SK-N-SH (cell line): ENCODE data around the gene TK2. TPM values are rescaled to one million over a fixed set of nuclear protein-coding genes. Genes with fewer than 3 reads are reported as not detected.

ENCODE experiments used
- CTCF ChIA-PET: fragments of 300-600, 350-600 bp; formaldehyde crosslinking; extraction: SDS; loops from one replicate; lab custom pipeline; 2021; lab: Yijun Ruan, JAX
- POLR2A ChIA-PET: fragments of 350-600 bp; sonication (Branson Sonifier 250); formaldehyde crosslinking; extraction: SDS; loops from one replicate; lab custom pipeline; 2020; ENCODE audit warnings: antibody characterized with exemption, inconsistent platforms; lab: Yijun Ruan, JAX
- DNase-seq: peaks from one replicate; pipeline ENCODE4 v3.0.0; 2012
- H2AFZ ChIP-seq: fragments of 200-600 bp; sonication (generic); 2 replicates; pipeline ENCODE4 v1.8.1; 2016; ENCODE audit warnings: antibody characterized with exemption, mild to moderate bottlenecking, low read depth
- H3F3A ChIP-seq: fragments of 200-600 bp; sonication (generic); replicated peaks from 2 replicates; pipeline ENCODE3; 2016; ENCODE audit warnings: antibody characterized with exemption, mild to moderate bottlenecking; ENCODE audit not compliant: insufficient read depth
- H3K27ac ChIP-seq, 2 experiments: fragments of 200-500 bp in 1 of 2; fragments of 200-600 bp in 1 of 2; sonication (Bioruptor generic) in 1 of 2; sonication (generic), shearing (Covaris generic) in 1 of 2; 2 replicates each; pipeline versions ENCODE4 v1.5.1 to v1.6.1; 2014 to 2016; ENCODE audit warnings: low read depth in 2 of 2, inconsistent platforms in 1 of 2, low read length in 1 of 2, mild to moderate bottlenecking in 1 of 2, mixed read lengths in 1 of 2
- H3K27me3 ChIP-seq: fragments of 200-600 bp; sonication (generic), shearing (Covaris generic); 2 replicates; pipeline ENCODE4 v1.6.1; 2016; ENCODE audit warnings: mixed run types; ENCODE audit not compliant: insufficient read depth
- H3K36me3 ChIP-seq, 2 experiments: fragments of 200-500 bp in 1 of 2; fragments of 200-600 bp in 1 of 2; sonication (Bioruptor generic) in 1 of 2; sonication (generic) in 1 of 2; replicated peaks in 1 of 2; 2 replicates each; pipeline versions ENCODE3 to v1.5.1; 2014 to 2016; ENCODE audit warnings: low read length in 1 of 2, mild to moderate bottlenecking in 1 of 2; ENCODE audit not compliant: insufficient read depth in 2 of 2, control insufficient read depth in 1 of 2
- H3K4me1 ChIP-seq, 2 experiments: fragments of 200-500 bp in 1 of 2; fragments of 200-600 bp in 1 of 2; sonication (Bioruptor generic) in 1 of 2; sonication (generic), shearing (Covaris generic) in 1 of 2; 2 replicates each; pipeline versions ENCODE4 v1.5.1 to v1.6.1; 2014 to 2016; ENCODE audit warnings: low read depth in 1 of 2, low read length in 1 of 2, mixed run types in 1 of 2; ENCODE audit not compliant: insufficient read depth in 2 of 2, control insufficient read depth in 1 of 2
- H3K4me2 ChIP-seq: fragments of 200-600 bp; sonication (generic), shearing (Covaris generic); 2 replicates; pipeline ENCODE4 v1.6.1; 2017; ENCODE audit warnings: mixed run types
- H3K4me3 ChIP-seq, 2 experiments: fragments of 200-500 bp in 1 of 2; fragments of 200-600 bp in 1 of 2; sonication (Bioruptor generic) in 1 of 2; sonication (generic), shearing (Covaris generic) in 1 of 2; 2 replicates each; pipeline versions ENCODE4 v1.5.1 to v1.8.1; 2014 to 2016; ENCODE audit warnings: low read depth in 2 of 2, inconsistent platforms in 1 of 2, low read length in 1 of 2, mild to moderate bottlenecking in 1 of 2, mixed read lengths in 1 of 2, moderate library complexity in 1 of 2
- H3K79me2 ChIP-seq: fragments of 200-600 bp; sonication (generic); 2 replicates; pipeline ENCODE4 v1.8.1; 2017; ENCODE audit warnings: mild to moderate bottlenecking; ENCODE audit not compliant: insufficient read depth
- H3K9ac ChIP-seq: fragments of 200-600 bp; sonication (generic); 2 replicates; pipeline ENCODE4 v1.6.1; 2017; ENCODE audit warnings: mixed run types
- H3K9me2 ChIP-seq: fragments of 200-600 bp; sonication (generic); 2 replicates; pipeline ENCODE4 v1.6.1; 2017; ENCODE audit warnings: mixed run types
- H3K9me3 ChIP-seq: fragments of 200-600 bp; sonication (generic); 2 replicates; pipeline ENCODE4 v1.6.1; 2017; ENCODE audit warnings: mixed run types, mild to moderate bottlenecking, moderate library complexity
- H4K20me1 ChIP-seq: fragments of 200-600 bp; sonication (generic); 2 replicates; pipeline ENCODE4 v1.6.1; 2017; ENCODE audit warnings: mild to moderate bottlenecking, mixed run types; ENCODE audit not compliant: insufficient read depth
- CTCF ChIP-seq: fragments of 200-600 bp; sonication (generic); IDR thresholded peaks from 2 replicates; pipeline ENCODE4 v1.6.1; 2017; ENCODE audit warnings: antibody characterized with exemption, mild to moderate bottlenecking, moderate library complexity
- ELF1 ChIP-seq: IDR thresholded peaks from 2 replicates; pipeline ENCODE4 v1.4.0; 2012
- FOXJ3 ChIP-seq: sonication (generic); formaldehyde crosslinking; IDR thresholded peaks from 2 replicates; pipeline ENCODE4 v1.5.1; 2020; ENCODE audit warnings: mild to moderate bottlenecking, missing genetic modification reagents
- FOXM1 ChIP-seq: IDR thresholded peaks from 2 replicates; pipeline ENCODE4 v1.4.0; 2012; ENCODE audit warnings: low read depth, mild to moderate bottlenecking
- JUND ChIP-seq: IDR thresholded peaks from 2 replicates; pipeline ENCODE4 v1.4.0; 2012
- MAX ChIP-seq: IDR thresholded peaks from 2 replicates; pipeline ENCODE4 v1.4.0; 2012; ENCODE audit warnings: low read depth
- MXI1 ChIP-seq: IDR thresholded peaks from 2 replicates; pipeline ENCODE4 v1.6.1; 2012; ENCODE audit warnings: mild to moderate bottlenecking, low read depth, low read length, improper control_type of control experiment
- NRF1 ChIP-seq: IDR thresholded peaks from 2 replicates; pipeline ENCODE4 v1.6.1; 2012; ENCODE audit warnings: low read depth, mild to moderate bottlenecking, low read length
- REST ChIP-seq: IDR thresholded peaks from 2 replicates; pipeline ENCODE4 v1.6.1; 2012; ENCODE audit warnings: mild to moderate bottlenecking, low read depth, low read length, moderate library complexity
- RFX5 ChIP-seq: IDR thresholded peaks from 2 replicates; pipeline ENCODE4 v1.6.1; 2012; ENCODE audit warnings: mild to moderate bottlenecking, improper control_type of control experiment, low read length
- RXRA ChIP-seq: IDR thresholded peaks from 2 replicates; pipeline ENCODE4 v1.4.0; 2012; ENCODE audit warnings: low read depth, mild to moderate bottlenecking, borderline replicate concordance
- TCF12 ChIP-seq: IDR thresholded peaks from 2 replicates; pipeline ENCODE4 v1.4.0; 2012
- TEAD4 ChIP-seq: IDR thresholded peaks from 2 replicates; pipeline ENCODE4 v1.4.0; 2012; ENCODE audit warnings: mild to moderate bottlenecking, borderline replicate concordance; ENCODE audit not compliant: insufficient read depth
- USF1 ChIP-seq: IDR thresholded peaks from 2 replicates; pipeline ENCODE4 v1.4.0; 2012; ENCODE audit warnings: low read depth, borderline replicate concordance
- WGBS: methylation state at CpG from one replicate; pipeline ENCODE4 v1.1.6; 2017; ENCODE audit warnings: low lambda C conversion rate; 5-methylcytosine and 5-hydroxymethylcytosine counted together
- polyA plus RNA-seq, 3 experiments: library from polyadenylated mRNA; depleted of rRNA; stranded (reverse); fragments of >200 nt; gene quantifications; 2 replicates each; pipeline ENCODE4 v1.2.3, GENCODE V29; 2012

Gene TK2
- polyA plus RNA-seq, 1 of the 3 experiments (the other 2 are of a cell fraction) = 25.2 TPM

- TF ChIP-seq REST (peak; percentile 64; the same call in 1 of the 2 replicates), JUND (peak; percentile 84), MXI1 (peak; percentile 39; the same call in 1 of the 2 replicates), CTCF (no peak), TCF12 (peak; percentile 89), FOXJ3 (CRISPR knock-in tag) (no peak), ELF1 (peak; percentile 76)
- TF ChIP-seq, all 33 proteins: peak for 18
Observed at GRCh38 chr16:66516808-66517585, 32.9 kb downstream of the TK2 start (continued).

DNA sequence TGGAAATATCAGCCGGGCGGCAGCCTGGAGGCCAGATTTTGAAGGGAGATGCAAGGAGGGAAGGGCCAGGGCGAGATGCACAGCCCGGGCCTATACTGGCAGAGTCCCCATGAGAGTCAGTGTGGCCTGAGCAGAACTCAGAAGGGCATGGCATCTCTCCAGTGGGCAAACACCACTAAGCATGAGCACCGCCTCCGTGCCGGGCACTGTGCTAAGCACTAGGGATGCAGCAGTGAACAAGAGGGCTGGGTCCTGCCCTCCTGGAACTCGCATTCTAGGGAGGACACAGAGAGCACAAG lies 33.5 kb downstream of the TK2 start:
- ChIA-PET CTCF (interaction anchor here (1.1 to 1.4 kb wide), 4 partner anchors 8 to 173 kb away, joined by 3 to 4 read pairs (median 3); no protein-coding TSS in a partner anchor), POLR2A (no interaction called here)
- Histone ChIP-seq H3K27me3 (no peaks in the 10 kb centered on the region), H3K9ac (peak overlapping the region; percentile 39; the same call in 1 of the 2 replicates), H3F3A (peaks cover 28% of the 10 kb centered on the region), H3K4me2 (peak overlapping the region; percentile 69; the same call in 1 of the 2 replicates), H4K20me1 (no peaks in the 10 kb centered on the region), H3K27ac (peak overlapping the region; percentile 79 to 94), H3K79me2 (no peaks in the 10 kb centered on the region), H3K9me2 (no peaks in the 10 kb centered on the region), H3K4me3 (no peak overlapping the region), H3K9me3 (no peaks in the 10 kb centered on the region), H2AFZ (no peak overlapping the region), H3K4me1 (peaks cover 19 to 33% of the 10 kb centered on the region in 2 experiments; a peak in 3 of 4 replicates), H3K36me3 (no peaks in the 10 kb centered on the region)
- WGBS = 30% methylated on average over 8 of the region's 8 CpGs
- TF ChIP-seq TEAD4 (no peak), RXRA (no peak), FOXM1 (no peak), CTCF (no peak), ELF1 (no peak), NRF1 (no peak), MAX (no peak), REST (no peak), USF1 (no peak), RFX5 (no peak)
- no peak for DNase-seq
